RWPE2 (cell line): ENCODE results near the gene ZBTB33.

ENCODE experiments used
- ATAC-seq: fragments of 200-7000 bp; cut with Tn5 transposase; 3 replicates; pipeline ENCODE4 v1.9.1; 2021; ENCODE audit warnings: low read depth
- DNase-seq: peaks from one replicate; pipeline ENCODE4 v3.0.0-alpha.2; 2020; ENCODE audit warnings: low spot score
- H3K27ac ChIP-seq: fragments of 450-650 bp; 2 replicates; pipeline ENCODE4 v1.5.1; 2017; ENCODE audit warnings: mild to moderate bottlenecking; ENCODE audit not compliant: poor library complexity, severe bottlenecking
- H3K27me3 ChIP-seq: fragments of 250-450 bp; sonication (Bioruptor Pico); 2 replicates; pipeline ENCODE4 v1.5.1; 2021; ENCODE audit warnings: mild to moderate bottlenecking, moderate library complexity; ENCODE audit not compliant: insufficient read depth, poor library complexity, severe bottlenecking
- H3K36me3 ChIP-seq: fragments of 250-450 bp; sonication (Bioruptor Pico); 2 replicates; pipeline ENCODE4 v1.5.1; 2020; ENCODE audit warnings: low read depth, mild to moderate bottlenecking, moderate library complexity
- H3K4me1 ChIP-seq: fragments of 250-450 bp; sonication (Bioruptor Pico); 2 replicates; pipeline ENCODE4 v1.5.1; 2021; ENCODE audit warnings: mild to moderate bottlenecking, moderate library complexity; ENCODE audit not compliant: insufficient read depth, poor library complexity, severe bottlenecking
- H3K4me3 ChIP-seq: fragments of 250-450 bp; sonication (Bioruptor Pico); 2 replicates; pipeline ENCODE4 v1.5.1; 2021; ENCODE audit warnings: mild to moderate bottlenecking, moderate library complexity; ENCODE audit not compliant: severe bottlenecking
- H3K9me3 ChIP-seq: fragments of 250-450 bp; sonication (Bioruptor Pico); 2 replicates; pipeline ENCODE4 v1.5.1; 2021; ENCODE audit warnings: mild to moderate bottlenecking, moderate library complexity; ENCODE audit not compliant: severe bottlenecking
- TF ChIP-seq, protein P1 (sequence below): fragments of 450-650 bp; IDR thresholded peaks from one replicate; pipeline ENCODE4 v1.5.1; 2017; ENCODE audit warnings: mild to moderate bottlenecking, moderate library complexity; ENCODE audit not compliant: poor library complexity, severe bottlenecking

ZBTB33 gene, protein sequence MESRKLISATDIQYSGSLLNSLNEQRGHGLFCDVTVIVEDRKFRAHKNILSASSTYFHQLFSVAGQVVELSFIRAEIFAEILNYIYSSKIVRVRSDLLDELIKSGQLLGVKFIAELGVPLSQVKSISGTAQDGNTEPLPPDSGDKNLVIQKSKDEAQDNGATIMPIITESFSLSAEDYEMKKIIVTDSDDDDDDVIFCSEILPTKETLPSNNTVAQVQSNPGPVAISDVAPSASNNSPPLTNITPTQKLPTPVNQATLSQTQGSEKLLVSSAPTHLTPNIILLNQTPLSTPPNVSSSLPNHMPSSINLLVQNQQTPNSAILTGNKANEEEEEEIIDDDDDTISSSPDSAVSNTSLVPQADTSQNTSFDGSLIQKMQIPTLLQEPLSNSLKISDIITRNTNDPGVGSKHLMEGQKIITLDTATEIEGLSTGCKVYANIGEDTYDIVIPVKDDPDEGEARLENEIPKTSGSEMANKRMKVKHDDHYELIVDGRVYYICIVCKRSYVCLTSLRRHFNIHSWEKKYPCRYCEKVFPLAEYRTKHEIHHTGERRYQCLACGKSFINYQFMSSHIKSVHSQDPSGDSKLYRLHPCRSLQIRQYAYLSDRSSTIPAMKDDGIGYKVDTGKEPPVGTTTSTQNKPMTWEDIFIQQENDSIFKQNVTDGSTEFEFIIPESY

DNA sequence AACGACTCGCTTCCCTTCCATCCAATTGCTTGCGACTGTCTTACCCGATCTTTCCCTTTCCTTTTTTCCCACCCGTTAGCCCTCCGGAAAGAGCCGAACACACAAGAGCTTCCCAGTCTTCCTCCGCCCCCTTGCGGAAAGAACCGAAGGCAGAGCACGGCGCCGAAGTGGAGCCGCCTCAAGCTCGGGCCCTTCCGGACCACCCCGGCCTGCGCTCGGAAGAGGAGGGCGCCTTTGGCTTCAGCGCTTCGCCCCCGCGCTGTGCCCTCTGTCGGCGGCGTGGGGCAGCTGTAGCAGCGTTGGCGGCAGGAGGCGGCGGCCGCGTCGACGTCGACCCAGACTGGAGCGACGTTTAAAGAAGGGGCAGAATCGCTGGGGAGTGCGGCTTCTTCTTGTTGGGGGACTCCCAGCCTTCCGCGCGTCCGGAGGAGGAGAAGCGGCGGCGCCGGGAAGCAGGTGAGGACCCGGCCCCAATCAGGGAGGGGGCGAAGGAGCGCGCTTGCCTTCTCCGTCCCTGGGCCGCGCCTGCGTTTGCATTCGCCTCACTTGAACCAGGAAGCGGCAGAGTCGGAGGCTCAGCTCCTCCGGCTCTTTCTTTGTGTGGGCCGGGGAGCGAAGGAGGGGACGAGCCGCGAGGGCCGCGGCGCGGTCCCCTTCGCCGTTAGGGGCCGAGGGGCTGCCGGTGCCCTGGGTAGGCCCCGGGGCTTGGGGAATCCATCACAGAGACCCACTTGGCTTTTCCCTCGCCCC is at the start of gene ZBTB33:
Gene ZBTB33 (plus strand): TSS at position 291 of the 750 bp plus-strand sequence. CDS start 2,604 bp downstream, outside the sequence.
- Histone ChIP-seq H3K4me3 (peak within 1 kb of the TSS; percentile 42), H3K36me3 (peaks cover 19% of the 10 kb centered on the region; the same call in 1 of the 2 replicates), H3K27ac (peak within 1 kb of the TSS; percentile 65), H3K9me3 (no peaks in the 10 kb centered on the region), H3K4me1 (peaks cover 3% of the 10 kb centered on the region), H3K27me3 (no peaks in the 10 kb centered on the region)
- DNase-seq (peak; percentile 85), ATAC-seq (peak; percentile 98)
- TF ChIP-seq, protein P1, sequence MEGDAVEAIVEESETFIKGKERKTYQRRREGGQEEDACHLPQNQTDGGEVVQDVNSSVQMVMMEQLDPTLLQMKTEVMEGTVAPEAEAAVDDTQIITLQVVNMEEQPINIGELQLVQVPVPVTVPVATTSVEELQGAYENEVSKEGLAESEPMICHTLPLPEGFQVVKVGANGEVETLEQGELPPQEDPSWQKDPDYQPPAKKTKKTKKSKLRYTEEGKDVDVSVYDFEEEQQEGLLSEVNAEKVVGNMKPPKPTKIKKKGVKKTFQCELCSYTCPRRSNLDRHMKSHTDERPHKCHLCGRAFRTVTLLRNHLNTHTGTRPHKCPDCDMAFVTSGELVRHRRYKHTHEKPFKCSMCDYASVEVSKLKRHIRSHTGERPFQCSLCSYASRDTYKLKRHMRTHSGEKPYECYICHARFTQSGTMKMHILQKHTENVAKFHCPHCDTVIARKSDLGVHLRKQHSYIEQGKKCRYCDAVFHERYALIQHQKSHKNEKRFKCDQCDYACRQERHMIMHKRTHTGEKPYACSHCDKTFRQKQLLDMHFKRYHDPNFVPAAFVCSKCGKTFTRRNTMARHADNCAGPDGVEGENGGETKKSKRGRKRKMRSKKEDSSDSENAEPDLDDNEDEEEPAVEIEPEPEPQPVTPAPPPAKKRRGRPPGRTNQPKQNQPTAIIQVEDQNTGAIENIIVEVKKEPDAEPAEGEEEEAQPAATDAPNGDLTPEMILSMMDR, result peak; percentile 69

DNA sequence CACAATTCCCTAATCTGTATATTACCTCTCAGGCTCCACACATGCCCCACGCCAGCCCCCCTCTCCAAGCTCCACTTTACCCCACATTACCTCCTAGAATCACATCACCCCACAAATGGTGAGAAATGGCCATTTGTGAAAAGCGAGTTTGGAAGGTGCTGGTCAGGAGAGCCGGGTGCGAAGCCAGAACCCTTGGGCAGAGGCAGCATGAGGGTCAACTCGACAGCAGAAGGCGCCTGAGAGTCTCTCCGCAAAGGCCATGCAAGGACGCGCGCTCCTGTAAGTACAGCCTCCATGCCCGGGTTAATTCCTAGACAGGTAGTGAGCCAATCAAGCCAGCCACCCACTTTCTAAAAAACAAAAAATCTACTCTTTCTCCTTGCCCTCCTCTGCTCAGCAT is 49.8 kb upstream of the ZBTB33 start:
- Histone ChIP-seq H3K27me3 (no peaks in the 10 kb centered on the region), H3K36me3 (no peaks in the 10 kb centered on the region), H3K27ac (no peak overlapping the region), H3K4me1 (no peaks in the 10 kb centered on the region), H3K9me3 (no peaks in the 10 kb centered on the region), H3K4me3 (no peak overlapping the region)
- no peak for DNase-seq
- no peak for ATAC-seq
- TF ChIP-seq, protein P1, result no peak

DNA sequence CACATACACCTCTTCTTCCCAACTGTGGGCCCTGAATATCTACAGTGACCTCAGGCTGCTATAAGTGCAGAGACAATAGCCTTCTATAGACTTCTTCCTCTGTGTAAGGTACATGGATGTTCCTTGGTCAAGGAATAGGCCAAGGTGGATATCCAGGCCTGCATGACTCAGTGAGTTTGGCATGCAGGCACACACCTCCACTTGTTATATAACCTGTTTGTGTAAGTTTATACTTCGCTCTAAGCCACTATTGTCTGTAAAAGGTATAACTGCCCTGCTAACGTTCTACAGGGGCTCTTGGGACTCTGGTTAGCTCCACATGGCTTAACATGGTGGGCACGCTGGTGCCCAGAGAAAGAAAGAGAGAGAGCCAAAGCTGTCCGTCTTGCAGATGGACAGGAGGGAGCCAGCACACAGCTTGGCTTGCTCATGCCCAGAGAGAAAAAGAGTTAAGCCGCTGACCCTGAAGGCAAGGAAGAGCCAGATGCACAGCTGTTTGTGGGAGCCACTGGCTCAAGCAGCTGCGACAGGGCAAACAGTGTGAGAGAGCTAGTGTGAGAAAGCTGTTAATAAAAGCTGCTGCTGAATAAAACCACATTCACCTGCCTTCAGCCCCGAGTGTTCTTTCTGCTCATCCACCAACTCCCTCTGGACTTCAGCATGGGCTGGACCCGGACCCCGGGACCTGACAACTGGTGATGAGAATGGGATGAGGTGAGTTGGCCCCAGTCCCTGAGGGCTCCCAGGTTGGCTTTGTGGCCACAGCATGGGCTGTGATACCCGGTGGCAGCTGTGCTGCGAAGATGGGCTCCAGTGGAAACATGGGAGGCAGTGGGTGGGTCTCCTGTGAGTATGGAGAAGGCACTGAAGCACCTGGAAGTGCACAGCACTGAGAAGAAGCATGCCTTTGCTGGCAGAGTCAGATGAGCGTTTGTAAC is 44.5 kb upstream of the ZBTB33 start:
- Histone ChIP-seq H3K9me3 (no peaks in the 10 kb centered on the region), H3K27me3 (no peaks in the 10 kb centered on the region), H3K4me1 (no peaks in the 10 kb centered on the region), H3K27ac (no peak overlapping the region), H3K36me3 (no peaks in the 10 kb centered on the region), H3K4me3 (no peak overlapping the region)
- ATAC-seq, result no peak
- no peak for DNase-seq
- TF ChIP-seq, protein P1, result no peak

DNA sequence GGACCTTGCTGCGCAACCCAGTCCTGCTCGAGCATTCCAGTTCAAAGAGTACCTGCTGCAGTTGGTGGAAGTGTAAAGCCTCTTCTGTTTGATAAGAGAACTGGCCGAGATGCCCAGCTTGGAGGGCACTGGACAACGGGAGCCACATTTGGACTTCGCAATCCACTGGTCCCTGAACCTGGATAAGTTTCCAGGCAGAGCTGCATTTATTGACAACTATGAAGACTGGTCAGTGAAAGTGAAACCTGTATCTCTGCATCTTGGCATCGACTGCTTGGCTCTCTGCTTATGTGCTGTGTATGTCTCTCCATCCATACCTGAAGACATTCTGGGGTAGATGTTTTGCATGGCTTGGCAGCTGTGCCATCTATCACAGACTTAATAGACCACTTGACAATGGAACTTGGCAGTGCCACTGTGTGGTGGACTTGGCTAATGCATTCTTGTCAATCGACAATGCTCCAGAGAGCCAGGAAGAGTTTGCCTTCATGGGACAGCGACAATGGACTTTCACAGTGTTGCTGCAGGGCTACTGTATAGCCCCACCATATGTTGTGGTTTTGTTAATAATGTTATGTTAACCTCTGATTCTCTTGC is 43.5 kb upstream of the ZBTB33 start:
- TF ChIP-seq, protein P1, result no peak
- Histone ChIP-seq H3K9me3 (no peaks in the 10 kb centered on the region), H3K4me1 (no peaks in the 10 kb centered on the region), H3K27me3 (no peaks in the 10 kb centered on the region), H3K4me3 (no peak overlapping the region), H3K27ac (no peak overlapping the region), H3K36me3 (no peaks in the 10 kb centered on the region)
- ATAC-seq, result no peak
- DNase-seq, result no peak
